HL-60 (cell line): ENCODE data around the gene CHI3L1.

Experiments used
- GABPA ChIP-seq: IDR thresholded peaks from 2 replicates; pipeline ENCODE4 v1.6.1; 2012; ENCODE audit warnings: low read depth
- POLR2AphosphoS5 ChIP-seq: IDR thresholded peaks from 2 replicates; pipeline ENCODE4 v1.6.1; 2012; ENCODE audit warnings: low read depth
- REST ChIP-seq: IDR thresholded peaks from 2 replicates; pipeline ENCODE4 v1.6.1; 2012; ENCODE audit warnings: low read depth; ENCODE audit not compliant: insufficient replicate concordance
- SPI1 ChIP-seq: IDR thresholded peaks from 2 replicates; pipeline ENCODE4 v1.6.1; 2012; ENCODE audit warnings: low read depth, mild to moderate bottlenecking, borderline replicate concordance
- TF ChIP-seq, protein P1 (sequence below): IDR thresholded peaks from one replicate; pipeline ENCODE4 v1.5.1; 2011; ENCODE audit warnings: low read length, control low read depth, inconsistent platforms; ENCODE audit not compliant: insufficient read depth

- TF ChIP-seq, protein P1, sequence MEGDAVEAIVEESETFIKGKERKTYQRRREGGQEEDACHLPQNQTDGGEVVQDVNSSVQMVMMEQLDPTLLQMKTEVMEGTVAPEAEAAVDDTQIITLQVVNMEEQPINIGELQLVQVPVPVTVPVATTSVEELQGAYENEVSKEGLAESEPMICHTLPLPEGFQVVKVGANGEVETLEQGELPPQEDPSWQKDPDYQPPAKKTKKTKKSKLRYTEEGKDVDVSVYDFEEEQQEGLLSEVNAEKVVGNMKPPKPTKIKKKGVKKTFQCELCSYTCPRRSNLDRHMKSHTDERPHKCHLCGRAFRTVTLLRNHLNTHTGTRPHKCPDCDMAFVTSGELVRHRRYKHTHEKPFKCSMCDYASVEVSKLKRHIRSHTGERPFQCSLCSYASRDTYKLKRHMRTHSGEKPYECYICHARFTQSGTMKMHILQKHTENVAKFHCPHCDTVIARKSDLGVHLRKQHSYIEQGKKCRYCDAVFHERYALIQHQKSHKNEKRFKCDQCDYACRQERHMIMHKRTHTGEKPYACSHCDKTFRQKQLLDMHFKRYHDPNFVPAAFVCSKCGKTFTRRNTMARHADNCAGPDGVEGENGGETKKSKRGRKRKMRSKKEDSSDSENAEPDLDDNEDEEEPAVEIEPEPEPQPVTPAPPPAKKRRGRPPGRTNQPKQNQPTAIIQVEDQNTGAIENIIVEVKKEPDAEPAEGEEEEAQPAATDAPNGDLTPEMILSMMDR, result no peak
- TF ChIP-seq POLR2AphosphoS5 (no peak), REST (no peak), GABPA (no peak), SPI1 (no peak)
These were observed 37.9 kb downstream of the CHI3L1 start for GRCh38 chr1:203148579-203148978.
